Skeletal muscle tissue (tissue), 4 donors: ENCODE data around the gene LCP1. TPM values are rescaled to one million over a fixed set of nuclear protein-coding genes. Genes with fewer than 3 reads are reported as not detected.
"Not testable (repeated sequence)": the region's sequence is repeated elsewhere in the genome, so short reads cannot be mapped to it uniquely, and the experiment has no call there.

ENCODE experiments used
- H3K27ac ChIP-seq: one replicate; pipeline ENCODE4 v1.7.0; 2013; ENCODE audit warnings: mild to moderate bottlenecking, low read depth, low read length, inconsistent platforms
- H3K27me3 ChIP-seq, 3 donors: one replicate each; pipeline ENCODE4 v1.7.0; 2013; ENCODE audit warnings: low read length in 3 of 3; ENCODE audit not compliant: control insufficient read depth in 3 of 3, insufficient read depth in 3 of 3
- H3K36me3 ChIP-seq, 3 donors: one replicate each; pipeline ENCODE4 v1.7.0; 2013; ENCODE audit warnings: low read length in 3 of 3; ENCODE audit not compliant: control insufficient read depth in 3 of 3, insufficient read depth in 3 of 3
- H3K4me1 ChIP-seq, 3 donors: one replicate each; pipeline ENCODE4 v1.7.0; 2013; ENCODE audit warnings: low read length in 3 of 3, mild to moderate bottlenecking in 3 of 3; ENCODE audit not compliant: control insufficient read depth in 3 of 3, insufficient read depth in 3 of 3
- H3K4me3 ChIP-seq, 3 donors: one replicate each; pipeline ENCODE4 v1.7.0; 2013; ENCODE audit warnings: low read length in 3 of 3
- H3K9ac ChIP-seq, 3 donors: one replicate each; pipeline ENCODE4 v1.7.0; 2013; ENCODE audit warnings: low read length in 3 of 3, mild to moderate bottlenecking in 3 of 3, moderate library complexity in 2 of 3, low read depth in 1 of 3
- H3K9me3 ChIP-seq, 3 donors: one replicate each; pipeline ENCODE4 v1.7.0; 2013; ENCODE audit warnings: low read length in 3 of 3; ENCODE audit not compliant: control insufficient read depth in 3 of 3
- total RNA-seq: library from RNA; depleted of rRNA; stranded (reverse); fragments of >200 nt; gene quantifications from one replicate; pipeline ENCODE4 v1.2.3, GENCODE V29; 2014
- donor health status: Osteomylitis.

The LCP1 gene
- total RNA-seq, 1 donor from 2014 or later, result 25.6 TPM

DNA sequence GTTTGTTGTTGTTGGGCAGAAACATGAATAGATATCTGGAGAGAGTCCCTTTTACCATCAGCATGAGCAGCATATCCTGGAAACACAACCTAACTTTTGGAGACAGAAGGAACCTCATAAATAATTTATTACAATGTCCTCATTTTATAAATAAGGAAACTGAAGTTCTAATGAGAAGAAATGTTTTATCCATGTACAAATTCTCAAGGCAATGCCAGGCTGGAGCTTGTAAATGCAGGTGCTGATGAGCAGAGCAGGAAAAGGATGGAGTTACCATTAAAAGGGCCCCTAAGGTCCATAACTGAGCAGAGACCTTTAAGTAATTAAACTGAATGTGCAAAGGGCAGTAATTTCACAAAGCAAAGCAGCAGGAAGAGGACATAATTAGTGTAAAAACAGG, 17.3 kb downstream of the LCP1 start:
- no peak overlapping the region for H3K27ac ChIP-seq
- H3K27me3 ChIP-seq, result peaks cover 0 to 9% (median 5%) of the 10 kb centered on the region in 3 donors
- H3K4me1 ChIP-seq, result no peaks in the 10 kb centered on the region
- no peak overlapping the region for H3K9ac ChIP-seq
- no peaks in the 10 kb centered on the region for H3K36me3 ChIP-seq
- no peak overlapping the region for H3K4me3 ChIP-seq
- no peaks in the 10 kb centered on the region for H3K9me3 ChIP-seq

DNA sequence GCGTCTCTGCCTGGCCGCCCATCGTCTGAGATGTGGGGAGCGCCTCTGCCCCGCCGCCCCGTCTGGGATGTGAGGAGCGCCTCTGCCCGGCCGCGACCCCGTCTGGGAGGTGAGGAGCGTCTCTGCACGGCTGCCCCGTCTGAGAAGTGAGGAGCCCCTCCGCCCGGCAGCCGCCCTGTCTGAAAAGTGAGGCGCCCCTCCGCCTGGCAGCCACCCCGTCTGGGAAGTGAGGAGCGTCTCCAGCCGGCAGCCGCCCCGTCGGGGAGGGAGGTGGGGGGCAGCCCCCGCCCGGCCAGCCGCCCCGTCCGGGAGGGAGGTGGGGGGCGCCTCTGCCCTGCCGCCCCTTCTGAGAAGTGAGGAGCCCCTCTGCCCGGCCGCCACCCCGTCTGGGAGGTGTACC, 19.2 kb downstream of the LCP1 start:
- not testable (repeated sequence) for H3K4me3 ChIP-seq, H3K4me1 ChIP-seq, H3K36me3 ChIP-seq

DNA sequence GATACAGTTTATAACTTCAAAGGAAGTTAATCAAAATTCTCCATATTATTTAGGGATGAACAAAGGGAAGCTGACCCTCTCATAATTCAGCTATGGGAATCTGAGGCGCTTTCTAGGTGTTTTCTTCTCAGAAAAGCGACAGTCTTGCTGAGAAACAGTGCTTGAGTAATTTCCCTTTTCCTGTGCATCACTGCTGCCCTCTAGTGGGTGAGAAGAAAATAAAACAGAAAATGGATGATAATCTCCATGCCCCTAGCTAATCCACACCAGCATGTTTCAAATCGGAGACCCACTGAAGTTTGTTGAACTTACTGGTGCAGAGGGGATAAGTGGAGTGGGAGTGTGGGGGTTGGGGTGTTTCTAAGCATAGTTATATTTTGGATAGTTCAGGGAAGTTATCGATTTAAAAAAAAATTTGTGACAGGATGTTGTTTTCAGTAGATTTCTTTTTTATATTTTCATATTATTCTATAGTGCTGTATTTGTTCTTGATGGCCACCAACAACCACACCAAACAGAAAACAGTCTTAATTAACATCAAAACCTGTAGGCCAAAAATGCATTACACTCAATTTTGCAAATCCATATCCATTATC, 21.4 kb downstream of the LCP1 start:
- no peak overlapping the region for H3K4me3 ChIP-seq
- H3K4me1 ChIP-seq, result no peaks in the 10 kb centered on the region
- no peaks in the 10 kb centered on the region for H3K36me3 ChIP-seq
- H3K27me3 ChIP-seq, result peaks cover 0 to 5% (median 0%) of the 10 kb centered on the region in 3 donors
- no peaks in the 10 kb centered on the region for H3K9me3 ChIP-seq
- H3K9ac ChIP-seq, result no peak overlapping the region
- no peak overlapping the region for H3K27ac ChIP-seq

More for the DNA sequence above, 19.2 kb downstream of the LCP1 start:
- not testable (repeated sequence) for H3K9me3 ChIP-seq, H3K27ac ChIP-seq, H3K27me3 ChIP-seq, H3K9ac ChIP-seq

DNA sequence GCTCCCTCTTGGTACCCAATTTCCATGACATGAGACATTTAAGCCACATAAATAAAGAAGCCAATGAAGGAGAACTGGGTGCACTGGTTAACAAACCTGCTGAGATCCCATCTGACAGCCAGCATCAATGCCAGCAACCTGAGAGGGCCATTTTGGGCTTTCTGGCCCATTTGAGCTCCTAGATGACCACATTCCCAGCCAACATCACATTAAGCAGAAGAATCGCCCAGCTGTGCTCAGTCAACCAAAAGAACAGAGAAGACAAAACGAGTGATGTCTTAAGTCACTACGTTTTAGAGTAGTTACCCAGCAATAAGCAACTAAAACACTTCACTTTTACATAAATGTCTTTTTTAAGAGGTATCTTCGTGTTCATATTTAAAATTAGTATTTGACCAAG, 21.9 kb downstream of the LCP1 start:
- no peak overlapping the region for H3K27ac ChIP-seq
- no peak overlapping the region for H3K9ac ChIP-seq
- no peaks in the 10 kb centered on the region for H3K9me3 ChIP-seq
- no peak overlapping the region for H3K4me3 ChIP-seq
- peaks cover 0 to 5% (median 0%) of the 10 kb centered on the region in 3 donors for H3K27me3 ChIP-seq
- H3K4me1 ChIP-seq, result no peaks in the 10 kb centered on the region
- H3K36me3 ChIP-seq, result no peaks in the 10 kb centered on the region

DNA sequence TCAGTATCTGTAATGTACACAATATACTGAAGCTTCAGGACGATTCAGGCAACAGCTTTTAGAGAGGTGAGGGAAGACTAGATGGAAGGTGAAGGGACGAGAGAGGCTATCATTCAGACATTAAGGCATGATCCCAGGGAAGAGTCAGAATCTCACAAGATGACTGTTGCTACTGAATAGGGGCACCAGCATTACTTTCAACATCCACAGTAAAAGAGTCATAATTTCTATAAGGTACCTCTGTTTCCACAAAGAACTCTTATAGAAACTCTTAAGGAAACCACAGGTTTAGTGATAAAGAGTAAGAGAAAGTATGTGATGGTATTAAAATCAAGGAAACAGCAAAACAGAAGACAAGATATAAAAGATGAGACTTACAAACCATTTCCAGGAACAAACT, 23.0 kb downstream of the LCP1 start:
- H3K36me3 ChIP-seq, result no peaks in the 10 kb centered on the region
- H3K9ac ChIP-seq, result no peak overlapping the region
- no peaks in the 10 kb centered on the region for H3K4me1 ChIP-seq

DNA sequence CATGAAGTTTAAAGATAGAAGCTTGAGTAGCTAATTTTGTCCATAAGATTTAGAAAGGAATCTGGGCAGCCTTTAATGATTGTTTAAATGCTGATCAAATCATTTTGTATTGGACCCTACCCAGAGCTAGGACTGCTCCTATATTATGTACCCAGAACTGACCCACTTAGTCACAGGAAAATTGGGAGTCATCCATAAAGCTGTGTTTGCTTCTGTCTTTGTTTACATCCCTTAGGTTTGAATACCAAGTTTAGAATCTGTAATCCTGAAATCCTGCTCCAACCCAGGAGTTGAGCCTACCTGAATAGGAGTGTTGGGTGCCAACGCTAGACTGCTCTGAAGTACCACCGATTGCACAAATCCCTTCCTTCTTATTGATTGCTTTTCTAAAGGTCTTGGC, 23.8 kb downstream of the LCP1 start:
- Histone ChIP-seq H3K4me1 (no peaks in the 10 kb centered on the region), H3K36me3 (no peaks in the 10 kb centered on the region)

More for the DNA sequence above, 23.0 kb downstream of the LCP1 start:
- Histone ChIP-seq H3K9me3 (no peaks in the 10 kb centered on the region), H3K27ac (no peak overlapping the region), H3K27me3 (peaks cover 0 to 5% (median 0%) of the 10 kb centered on the region in 3 donors), H3K4me3 (no peak overlapping the region)

DNA sequence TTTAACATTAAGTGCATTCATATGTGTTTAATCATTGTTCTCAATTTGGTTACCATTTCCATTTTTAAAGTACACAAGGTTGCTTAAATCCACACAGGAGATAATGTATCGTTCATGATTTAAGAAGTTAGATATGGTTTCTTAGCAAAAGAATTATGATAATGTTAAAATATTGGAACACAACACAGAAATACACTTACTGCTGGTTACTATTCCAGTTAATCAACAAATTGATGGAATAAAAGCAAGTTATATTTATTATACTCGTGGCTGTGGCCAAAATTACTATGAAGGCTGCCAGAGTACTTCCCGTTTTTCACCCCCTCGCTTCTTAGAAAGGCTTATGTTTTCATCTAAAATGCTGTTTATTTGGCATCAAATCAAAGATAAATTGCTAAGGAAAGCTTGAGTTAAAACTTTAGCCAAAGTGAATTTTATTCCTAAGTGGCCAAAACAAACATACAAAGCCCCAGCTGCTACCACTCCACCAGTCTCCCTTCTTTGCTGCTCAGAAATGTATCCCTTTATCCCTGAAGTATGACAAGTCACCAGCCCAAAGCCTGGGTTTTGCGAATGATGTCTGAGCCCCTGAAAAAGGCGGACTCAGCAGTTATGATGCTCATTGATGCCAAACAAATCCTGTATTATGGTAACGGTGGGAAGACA, 27.7 kb downstream of the LCP1 start:
- no peak overlapping the region for H3K9ac ChIP-seq
- no peak overlapping the region for H3K27ac ChIP-seq
- no peak overlapping the region for H3K4me3 ChIP-seq
- no peaks in the 10 kb centered on the region for H3K9me3 ChIP-seq
- no peaks in the 10 kb centered on the region for H3K4me1 ChIP-seq
- no peaks in the 10 kb centered on the region for H3K36me3 ChIP-seq
- H3K27me3 ChIP-seq, result no peaks in the 10 kb centered on the region

More for the DNA sequence above, 23.8 kb downstream of the LCP1 start:
- Histone ChIP-seq H3K4me3 (no peak overlapping the region), H3K27me3 (peaks cover 0 to 5% (median 0%) of the 10 kb centered on the region in 3 donors), H3K9me3 (no peaks in the 10 kb centered on the region), H3K9ac (no peak overlapping the region), H3K27ac (no peak overlapping the region)

DNA sequence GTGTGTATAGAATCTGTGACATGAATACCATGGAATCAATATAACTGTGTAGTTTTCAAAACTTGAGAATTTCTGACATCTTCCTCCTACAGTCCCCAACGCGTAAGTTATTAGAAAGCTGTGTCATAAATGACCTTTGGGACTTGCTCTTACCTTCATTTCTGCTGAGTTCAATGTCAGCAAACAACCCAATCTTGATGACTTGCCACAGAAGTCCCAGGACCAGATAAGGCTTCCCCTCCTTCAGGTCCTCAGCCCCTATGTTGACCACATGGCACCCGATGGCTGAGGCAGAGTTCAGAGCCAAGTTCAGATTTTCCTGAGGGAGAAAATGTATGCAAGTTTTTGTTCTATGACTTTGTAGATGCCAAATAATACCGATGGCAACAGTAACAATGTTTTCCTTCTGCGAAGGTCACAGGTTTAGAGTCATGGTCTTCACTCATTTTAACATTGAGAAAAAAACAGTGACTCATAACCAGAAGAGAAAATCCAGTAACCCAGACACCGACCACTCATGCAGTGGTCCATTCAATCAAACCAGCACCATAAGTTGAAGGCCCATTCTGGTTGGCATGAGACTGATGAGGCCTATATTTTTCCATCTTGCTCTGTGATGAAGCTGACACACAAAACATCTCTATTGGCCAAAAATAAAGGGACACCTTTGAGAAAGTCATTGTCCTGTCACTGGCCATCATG, 29.2 kb downstream of the LCP1 start:
- Histone ChIP-seq H3K4me1 (no peaks in the 10 kb centered on the region), H3K4me3 (no peak overlapping the region), H3K9me3 (no peaks in the 10 kb centered on the region), H3K27me3 (no peaks in the 10 kb centered on the region), H3K36me3 (no peaks in the 10 kb centered on the region), H3K27ac (no peak overlapping the region), H3K9ac (no peak overlapping the region)

DNA sequence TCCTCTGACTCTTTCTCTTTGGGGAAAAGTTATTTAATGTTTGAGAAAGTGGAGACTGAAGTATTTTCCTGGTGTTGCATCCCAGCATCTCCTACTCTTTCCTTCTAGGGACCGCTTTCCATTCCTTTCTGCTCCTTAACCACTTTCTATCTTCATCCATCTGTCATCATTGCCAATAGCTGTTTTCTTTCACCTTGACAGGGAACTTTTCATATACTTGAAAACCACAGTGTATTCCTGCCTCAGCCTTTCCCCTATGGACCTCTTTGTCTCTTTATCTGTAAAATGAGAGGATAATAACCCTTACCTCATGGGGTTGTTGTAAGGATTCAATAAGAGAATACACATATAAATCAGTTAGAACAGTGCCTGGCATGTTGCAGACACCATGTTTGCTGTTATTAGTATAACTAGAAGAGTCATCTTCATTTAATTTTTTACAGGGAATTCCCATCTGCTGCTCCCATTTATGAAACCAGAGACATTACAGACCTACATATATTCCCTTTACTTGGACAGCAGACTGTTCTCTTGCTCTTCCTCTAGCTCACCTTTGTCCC, 31.8 kb downstream of the LCP1 start:
- H3K27me3 ChIP-seq, result no peaks in the 10 kb centered on the region
- H3K9ac ChIP-seq, result no peak overlapping the region
- no peak overlapping the region for H3K4me3 ChIP-seq
- no peaks in the 10 kb centered on the region for H3K36me3 ChIP-seq
- no peaks in the 10 kb centered on the region for H3K4me1 ChIP-seq
- no peaks in the 10 kb centered on the region for H3K9me3 ChIP-seq
- no peak overlapping the region for H3K27ac ChIP-seq
